ENCODE measurements around the gene CBX4. TPM values are rescaled to one million over a fixed set of nuclear protein-coding genes. Genes with fewer than 3 reads are reported as not detected.
A peak's percentile ranks its signal among the peaks of the same experiment; 100 is the strongest.

The CBX4 gene
- total and polyA plus RNA-seq, 2 of the 13 experiments (the other 11 are each of a cell fraction or from before 2014, with no cell fraction given) = 25.8 to 50.8 TPM

DNA sequence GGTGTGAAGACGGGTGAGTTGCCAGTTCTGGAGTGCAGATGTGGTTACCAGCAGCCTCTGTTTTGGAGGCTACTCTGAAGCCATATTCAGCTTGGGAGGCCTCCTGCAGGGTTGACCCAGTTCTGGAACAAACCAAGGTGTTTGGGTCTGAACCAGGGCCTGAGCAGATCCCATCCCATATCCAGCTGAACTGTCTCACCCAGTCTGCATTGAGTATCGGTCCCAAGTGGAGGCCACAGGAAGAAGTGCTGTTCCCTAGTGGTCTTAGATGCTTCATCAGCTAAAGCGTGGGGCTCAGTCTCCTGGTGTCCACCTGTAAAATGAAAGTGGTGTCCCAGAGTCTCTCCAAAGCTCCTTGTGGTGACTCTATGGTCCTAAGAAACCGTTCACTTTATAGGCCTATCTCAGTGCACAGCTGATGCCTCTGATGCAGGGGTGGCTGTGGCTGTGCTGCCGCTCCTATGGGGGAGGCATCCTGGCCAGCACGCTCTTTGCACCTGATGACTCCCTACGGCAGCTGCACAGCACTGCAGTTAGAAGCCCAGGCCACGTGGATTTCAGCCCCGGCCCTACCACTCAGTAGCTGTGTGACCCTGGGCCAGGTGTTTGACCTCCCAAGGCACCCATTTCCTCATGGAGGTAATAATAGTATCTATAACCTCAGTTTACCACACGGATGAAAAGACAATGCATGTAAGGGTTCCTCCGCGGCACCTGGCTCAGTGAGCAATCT is 21.0 kb downstream of the CBX4 start (continued):
- TF ChIP-seq TBX2 (CRISPR knock-in tag; IDR thresholded peaks at IDR 0.05; ENCODE audit: borderline replicate concordance) = peak; percentile 26; the same call in 1 of the 2 replicates
- TF ChIP-seq SCMH1 (CRISPR knock-in tag; IDR thresholded peaks at IDR 0.05; ENCODE audit: borderline replicate concordance) = no peak
- no peak for TF ChIP-seq NBN (conservative IDR thresholded peaks at IDR 0.05)
- no peak for TF ChIP-seq CREM (IDR thresholded peaks at IDR 0.05)
- no peak for TF ChIP-seq CREM (CRISPR knock-in tag; IDR thresholded peaks at IDR 0.05)

DNA sequence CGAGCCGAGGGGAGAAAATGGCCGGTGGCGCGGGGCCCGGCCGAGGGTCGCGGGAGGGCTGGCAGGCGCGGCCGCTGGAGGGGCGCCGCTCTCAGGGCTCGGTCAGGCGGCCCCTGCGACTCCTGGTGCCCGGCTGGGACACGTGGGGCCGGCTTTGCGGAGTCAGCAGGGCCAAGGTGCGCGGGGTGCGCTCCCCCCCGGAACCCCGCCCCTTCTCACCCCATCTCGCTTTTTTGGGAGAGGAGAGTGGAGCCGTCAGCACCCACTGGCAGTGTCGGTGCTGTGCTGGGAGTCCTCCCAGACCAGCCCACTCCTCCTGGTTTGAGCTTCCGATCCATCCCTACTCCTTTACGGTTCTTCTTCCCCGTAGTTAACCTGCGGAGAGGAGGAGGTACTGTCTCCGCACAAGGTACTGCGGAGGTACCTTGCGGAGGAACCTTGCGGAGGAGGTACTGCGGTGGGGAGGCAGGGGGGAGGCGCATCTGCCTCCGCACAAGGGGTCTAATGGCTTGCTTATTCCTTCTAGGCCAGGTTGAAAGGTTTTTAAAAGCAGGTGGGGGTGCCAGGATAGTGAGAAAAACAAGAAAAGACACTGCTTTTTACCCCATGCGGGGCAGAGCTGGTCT is 23.3 kb downstream of the CBX4 start:
- no peak for DNase-seq (ENCODE audit: low spot score)
- H3K9ac ChIP-seq (ENCODE audit: insufficient read depth, low read depth, low read length) = no peak overlapping the region
- peaks cover 9 to 54% of the 10 kb centered on the region in 2 experiments for H3K27me3 ChIP-seq (ENCODE audit: control insufficient read depth in 1 of 2, insufficient read depth in 2 of 2, low read length in 2 of 2)
- peak; percentile 47; the same call in 1 of the 2 replicates for TF ChIP-seq ZNF263 (CRISPR knock-in tag; IDR thresholded peaks at IDR 0.05)
- TF ChIP-seq RORA (CRISPR knock-in tag; IDR thresholded peaks at IDR 0.05) = no peak
- no peaks in the 10 kb centered on the region for H4K20me1 ChIP-seq (ENCODE audit: insufficient read depth, low read length)
- BruUV-seq (replicated peaks) = no TSS peak
- in situ Hi-C loops (cut with HindIII; ENCODE audit: extremely low pct_ligation_motif_present, low pct_unique_long_range_greater_than_20kb) (no loop called here), intact Hi-C loops (cut with micrococcal nuclease; ENCODE audit: unreplicated experiment) (no loop called here)
- no peak overlapping the region for H3K4me2 ChIP-seq (ENCODE audit: low read depth, low read length)
- no peak overlapping the region for H3K27ac ChIP-seq (ENCODE audit: extremely low read length, insufficient read depth, low read length)
- no peak overlapping the region for H2AFZ ChIP-seq (ENCODE audit: low read length)
- no peak overlapping the region for H3K4me3 ChIP-seq (replicated peaks in 1 of 3; ENCODE audit: insufficient read depth in 1 of 3, low read depth in 2 of 3, low read length in 3 of 3)
- no peaks in the 10 kb centered on the region for H3K36me3 ChIP-seq (replicated peaks in 1 of 2; ENCODE audit: control insufficient read depth in 1 of 2, insufficient read depth in 2 of 2, low read length in 2 of 2)
- FAIRE-seq = no peak
- ChIA-PET POLR2A (interaction anchor here (16.5 kb wide), 1 partner anchor 17 kb away, joined by 274 read pairs; no protein-coding TSS in a partner anchor), CTCF (ENCODE audit: low intra/inter-chr PET ratio, low total read pairs) (no interaction called here)
- H3K79me2 ChIP-seq (ENCODE audit: insufficient read depth, low read length) = no peaks in the 10 kb centered on the region
- no peaks in the 10 kb centered on the region for H3K9me3 ChIP-seq (ENCODE audit: low read length)
- WGBS (ENCODE audit: low lambda C conversion rate) = 86% methylated on average over 41 of the region's 41 CpGs
- H3K4me1 ChIP-seq (ENCODE audit: insufficient read depth, low read length) = peaks cover 56% of the 10 kb centered on the region
- ATAC-seq = no peak
